ENCODE data around the gene NDUFS6. TPM values are rescaled to one million over a fixed set of nuclear protein-coding genes. Genes with fewer than 3 reads are reported as not detected.

NDUFS6 gene
- total and polyA plus RNA-seq, 4 donors: 18.0 to 67.9 (median 39.6) TPM

- no peaks in the 10 kb centered on the region for H3K36me3 ChIP-seq (ENCODE audit: control insufficient read depth in 4 of 4, insufficient read depth in 4 of 4, low read length in 4 of 4)
- ATAC-seq (ENCODE audit: insufficient read depth, low FRiP score) (no peak), DNase-seq (no peak)
- no peak overlapping the region for H3K27ac ChIP-seq (ENCODE audit: low read depth in 1 of 2, low read length in 1 of 2)
- 85 to 88% methylated on average over 6 of the region's 6 CpGs for WGBS, 2 donors
- H3K27me3 ChIP-seq (ENCODE audit: control insufficient read depth in 3 of 3, insufficient read depth in 3 of 3, low read length in 2 of 3): peaks cover 0 to 6% (median 2%) of the 10 kb centered on the region in 3 donors
- H3K9ac ChIP-seq (ENCODE audit: insufficient read depth in 1 of 2, low read length in 2 of 2): no peak overlapping the region
- peaks cover 0 to 3% (median 0%) of the 10 kb centered on the region in 4 donors for H3K9me3 ChIP-seq (ENCODE audit: control insufficient read depth in 4 of 4, insufficient read depth in 3 of 4, low read length in 3 of 4)
- no peak for TF ChIP-seq CTCF (IDR thresholded peaks at IDR 0.05; ENCODE audit: control extremely low read depth, extremely low read depth)
- H3K4me1 ChIP-seq (ENCODE audit: control insufficient read depth in 5 of 5, insufficient read depth in 5 of 5, low read length in 5 of 5): peaks cover 0 to 7% (median 3%) of the 10 kb centered on the region in 5 donors
- no peak overlapping the region for H3K4me3 ChIP-seq
Measured at GRCh38 chr5:1776831-1777230, 24.4 kb upstream of the NDUFS6 start.

- no peak for ATAC-seq (ENCODE audit: insufficient read depth, low FRiP score)
Measured at GRCh38 chr5:1777281-1778137, 23.7 kb upstream of the NDUFS6 start.

DNA sequence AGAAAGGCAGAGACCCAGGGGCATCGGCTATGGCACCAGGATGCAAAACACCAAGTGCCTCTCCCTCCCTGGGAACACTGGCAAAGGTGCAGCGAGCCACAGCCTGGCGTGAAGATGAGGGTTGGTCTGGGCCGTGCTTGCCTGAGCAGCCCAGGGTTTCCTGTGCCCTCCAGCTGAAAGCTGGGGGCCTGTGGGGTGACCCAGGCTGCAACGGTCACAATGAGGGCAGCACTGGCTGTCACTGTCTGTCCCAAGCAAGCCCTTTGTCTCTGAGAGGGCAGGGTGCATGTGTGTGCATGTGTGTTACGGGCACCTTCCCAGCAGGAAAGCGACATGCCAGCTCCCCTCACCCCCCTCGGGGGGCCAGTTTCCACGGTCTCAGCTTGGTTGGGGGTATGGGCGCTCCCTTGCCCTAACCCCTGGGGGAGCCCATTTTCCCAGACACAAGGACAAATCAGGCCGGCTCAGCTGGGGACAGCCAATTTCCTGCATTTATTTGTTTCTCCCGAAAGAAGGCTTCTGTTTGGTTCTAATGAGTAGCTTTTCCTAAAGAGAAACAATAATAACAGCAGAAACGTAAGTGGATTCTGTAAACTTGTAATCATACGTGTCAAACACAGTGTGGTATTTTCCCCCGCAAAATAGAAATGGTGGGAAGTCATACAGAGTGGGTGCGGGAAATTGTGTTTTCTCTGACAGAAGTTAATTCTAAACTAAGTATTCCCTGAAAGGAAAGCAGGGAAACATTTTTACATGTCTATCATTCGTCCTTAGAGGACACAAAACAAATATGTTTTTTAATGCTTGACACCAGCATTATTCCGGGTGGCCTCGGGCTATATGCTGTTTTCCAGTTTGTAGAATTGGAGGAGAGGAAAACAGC is 22.8 kb upstream of the NDUFS6 start:
- H3K4me1 ChIP-seq (ENCODE audit: control insufficient read depth in 5 of 5, insufficient read depth in 5 of 5, low read length in 5 of 5): peaks cover 0 to 8% (median 3%) of the 10 kb centered on the region in 5 donors
- WGBS, 2 donors: 66 to 72% methylated on average over 19 of the region's 19 CpGs
- TF ChIP-seq CTCF (IDR thresholded peaks at IDR 0.05; ENCODE audit: control extremely low read depth, extremely low read depth): no peak
- H3K4me3 ChIP-seq: no peak overlapping the region
- H3K36me3 ChIP-seq (ENCODE audit: control insufficient read depth in 4 of 4, insufficient read depth in 4 of 4, low read length in 4 of 4): no peaks in the 10 kb centered on the region
- H3K27me3 ChIP-seq (ENCODE audit: control insufficient read depth in 3 of 3, insufficient read depth in 3 of 3, low read length in 2 of 3): peaks cover 0 to 4% (median 0%) of the 10 kb centered on the region in 3 donors
- no peak for ATAC-seq (ENCODE audit: insufficient read depth, low FRiP score)
- peaks cover 0 to 3% (median 0%) of the 10 kb centered on the region in 4 donors for H3K9me3 ChIP-seq (ENCODE audit: control insufficient read depth in 4 of 4, insufficient read depth in 3 of 4, low read length in 3 of 4)
- H3K9ac ChIP-seq (ENCODE audit: insufficient read depth in 1 of 2, low read length in 2 of 2): no peak overlapping the region
- no peak for DNase-seq
- H3K27ac ChIP-seq (ENCODE audit: low read depth in 1 of 2, low read length in 1 of 2): no peak overlapping the region

More at GRCh38 chr5:1777281-1778137, 23.7 kb upstream of the NDUFS6 start:
- Histone ChIP-seq H3K9ac (ENCODE audit: insufficient read depth in 1 of 2, low read length in 2 of 2) (no peak overlapping the region), H3K4me1 (ENCODE audit: control insufficient read depth in 5 of 5, insufficient read depth in 5 of 5, low read length in 5 of 5) (peaks cover 0 to 7% (median 3%) of the 10 kb centered on the region in 5 donors), H3K27ac (ENCODE audit: low read depth in 1 of 2, low read length in 1 of 2) (no peak overlapping the region), H3K36me3 (ENCODE audit: control insufficient read depth in 4 of 4, insufficient read depth in 4 of 4, low read length in 4 of 4) (no peaks in the 10 kb centered on the region), H3K9me3 (ENCODE audit: control insufficient read depth in 4 of 4, insufficient read depth in 3 of 4, low read length in 3 of 4) (peaks cover 0 to 3% (median 0%) of the 10 kb centered on the region in 4 donors), H3K4me3 (no peak overlapping the region), H3K27me3 (ENCODE audit: control insufficient read depth in 3 of 3, insufficient read depth in 3 of 3, low read length in 2 of 3) (peaks cover 0 to 2% (median 0%) of the 10 kb centered on the region in 3 donors)
- DNase-seq: no peak
- no peak for TF ChIP-seq CTCF (IDR thresholded peaks at IDR 0.05; ENCODE audit: control extremely low read depth, extremely low read depth)
- 90 to 92% methylated on average over 31 of the region's 31 CpGs for WGBS, 2 donors
